ENCODE data around the gene RAB13. TPM values are rescaled to one million over a fixed set of nuclear protein-coding genes. Genes with fewer than 3 reads are reported as not detected.

Gene RAB13
- 67.0 and 141 TPM in 2 replicates for total RNA-seq

DNA sequence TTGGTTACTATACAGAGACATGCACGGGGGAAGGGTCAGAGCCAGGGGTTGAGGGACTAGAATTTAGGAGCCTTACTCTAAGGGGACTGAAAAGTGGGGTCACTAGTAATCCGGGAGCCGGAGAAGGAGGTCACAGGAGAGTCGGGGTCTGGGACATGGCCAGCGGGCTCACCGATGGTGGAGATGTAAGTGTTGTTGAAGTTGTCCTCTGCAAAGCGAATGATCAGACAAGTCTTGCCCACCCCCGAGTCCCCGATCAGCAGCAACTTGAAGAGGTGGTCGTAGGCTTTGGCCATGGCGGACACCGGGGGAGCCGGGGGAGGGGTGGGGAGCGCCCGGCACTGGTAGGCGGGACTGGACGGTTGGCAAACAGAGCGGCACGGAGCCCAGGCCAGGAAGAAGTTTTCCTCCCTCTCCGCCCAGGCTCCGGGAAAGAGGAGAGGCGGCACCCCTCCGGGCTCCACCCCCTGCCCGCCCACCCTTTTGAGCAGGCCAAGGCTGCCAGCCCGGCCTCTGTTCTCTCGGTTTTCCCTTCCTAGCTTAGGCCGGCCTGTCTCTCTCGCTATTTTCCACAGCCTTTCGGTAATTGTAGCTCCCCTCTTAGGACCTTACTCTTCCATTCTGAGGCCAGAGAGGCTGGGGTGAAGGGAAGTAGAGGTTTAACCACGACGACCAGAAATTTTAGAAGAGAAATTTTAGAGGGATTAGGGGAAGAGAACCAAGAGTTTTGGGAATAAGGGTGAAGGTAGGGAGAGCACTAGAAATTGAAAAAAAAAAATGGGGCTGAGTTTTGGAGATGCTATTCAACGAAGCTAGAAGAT, at the start of gene RAB13:
Gene RAB13, minus strand, starts transcription at position 399 of the 821 bp plus-strand sequence. Its CDS starts 103 bp downstream, at position 296.

GRCh38 chr1:153990468-153991150, 4.5 kb upstream of the RAB13 start, which contains the start of gene RPS27:
RPS27 (plus strand) TSS chr1:153990762; CDS start chr1:153990797, 35 bp downstream.

DNA sequence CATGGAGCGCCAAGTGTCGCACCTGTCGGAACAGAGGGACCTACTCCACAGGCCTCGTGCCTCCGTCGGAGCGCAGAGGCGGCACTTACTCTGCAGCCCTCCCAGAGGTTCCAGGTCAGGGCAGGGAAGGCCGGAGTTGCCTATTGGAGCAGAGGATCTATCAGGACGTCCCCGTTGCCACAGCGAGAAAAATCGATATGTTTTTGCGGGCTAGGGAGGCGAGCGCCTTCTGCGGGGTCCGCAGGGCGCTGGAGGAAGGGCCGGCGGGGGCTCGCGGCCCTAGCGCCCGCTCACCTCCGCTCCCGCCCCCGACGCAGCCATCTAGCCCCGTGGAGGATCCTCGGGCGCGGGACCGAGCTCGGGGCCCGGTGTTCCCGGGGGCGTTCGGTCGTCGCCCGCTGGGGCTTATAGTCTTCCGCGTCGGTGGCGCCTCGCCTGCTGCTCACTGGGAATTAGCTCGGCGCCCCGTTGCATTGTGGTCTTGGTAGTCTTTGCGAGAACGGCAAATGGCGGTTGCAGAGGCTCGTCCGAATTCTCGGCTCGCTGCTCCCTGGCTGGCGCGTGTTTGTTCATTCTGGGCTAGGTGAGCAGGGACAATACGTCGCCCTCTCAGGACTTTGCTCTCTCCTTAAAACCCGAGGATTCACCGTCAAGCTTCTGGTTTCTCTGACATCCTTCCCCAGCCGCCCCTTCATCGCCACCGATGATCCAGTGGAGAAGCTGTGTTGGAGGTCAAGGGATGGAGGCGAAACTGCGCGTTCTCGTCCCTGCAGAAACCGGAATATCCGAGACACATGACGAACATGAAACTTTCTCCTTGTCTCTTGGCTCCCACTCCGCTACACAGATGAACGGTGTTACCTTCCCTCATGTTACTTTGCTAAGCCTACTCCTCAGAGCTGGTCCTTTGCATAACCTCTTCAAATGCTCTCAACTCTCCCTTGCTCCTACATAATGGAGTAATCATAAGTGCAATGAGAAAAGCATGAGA, 8.6 kb downstream of the RAB13 start, which contains the start of gene JTB:
Gene JTB, minus strand, starts transcription at position 425 of the 991 bp plus-strand sequence. Its CDS starts 422 bp downstream, at position 3.

GRCh38 chr1:153967107-153967999, 18.8 kb downstream of the RAB13 start, which contains the start of gene CREB3L4:
CREB3L4 (plus strand) TSS chr1:153967902; CDS start chr1:153968526, 624 bp downstream.

GRCh38 chr1:153963030-153963849, 22.9 kb downstream of the RAB13 start, which contains the start of gene SLC39A1:
SLC39A1 (minus strand) TSS chr1:153963537; CDS start chr1:153962715, 822 bp downstream.

DNA sequence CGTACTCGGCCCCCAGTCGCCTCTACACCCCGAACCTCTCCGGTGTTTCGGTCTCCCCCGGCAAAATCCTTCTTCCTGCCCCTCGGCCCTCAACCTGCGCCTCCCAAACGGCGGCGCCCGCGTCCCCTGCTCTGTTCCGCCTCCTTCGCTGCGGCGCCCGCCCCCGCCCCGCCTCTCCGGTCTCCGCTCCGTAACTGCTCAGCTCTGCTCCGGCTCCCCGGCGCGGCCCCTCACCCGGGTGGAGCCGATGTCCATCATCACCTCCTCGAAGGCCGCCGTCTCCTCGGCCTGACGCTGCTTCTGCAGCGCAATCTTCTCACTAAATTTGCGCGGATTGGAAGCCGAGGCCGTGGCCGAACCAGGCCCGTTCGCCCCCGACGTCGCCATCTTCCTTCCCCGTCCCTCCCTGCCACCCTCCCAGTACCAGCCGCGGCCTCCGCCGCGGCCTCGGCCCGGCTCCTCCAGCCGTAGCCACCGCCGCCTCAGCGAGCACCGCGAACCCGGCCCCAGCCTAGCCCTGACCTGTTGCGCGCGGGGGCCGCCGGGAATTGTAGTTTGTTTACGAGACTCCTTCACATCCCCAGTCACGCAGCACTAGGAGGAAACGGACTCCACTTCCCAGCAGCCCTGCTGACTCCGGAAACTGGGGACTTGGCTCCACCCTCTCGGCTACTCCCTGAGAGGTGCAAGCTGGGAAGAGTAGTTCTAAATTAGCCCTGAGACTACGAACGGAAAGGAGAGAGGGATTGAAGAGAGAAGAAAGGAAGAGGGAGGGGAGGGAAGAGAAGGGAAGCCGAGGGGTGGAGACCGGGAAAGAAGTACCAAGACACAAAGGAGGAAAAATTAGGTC, 27.8 kb downstream of the RAB13 start, which contains the start of gene CRTC2:
Gene CRTC2, minus strand, starts transcription at position 502 of the 850 bp plus-strand sequence. Its CDS starts 115 bp downstream, at position 387.

DNA sequence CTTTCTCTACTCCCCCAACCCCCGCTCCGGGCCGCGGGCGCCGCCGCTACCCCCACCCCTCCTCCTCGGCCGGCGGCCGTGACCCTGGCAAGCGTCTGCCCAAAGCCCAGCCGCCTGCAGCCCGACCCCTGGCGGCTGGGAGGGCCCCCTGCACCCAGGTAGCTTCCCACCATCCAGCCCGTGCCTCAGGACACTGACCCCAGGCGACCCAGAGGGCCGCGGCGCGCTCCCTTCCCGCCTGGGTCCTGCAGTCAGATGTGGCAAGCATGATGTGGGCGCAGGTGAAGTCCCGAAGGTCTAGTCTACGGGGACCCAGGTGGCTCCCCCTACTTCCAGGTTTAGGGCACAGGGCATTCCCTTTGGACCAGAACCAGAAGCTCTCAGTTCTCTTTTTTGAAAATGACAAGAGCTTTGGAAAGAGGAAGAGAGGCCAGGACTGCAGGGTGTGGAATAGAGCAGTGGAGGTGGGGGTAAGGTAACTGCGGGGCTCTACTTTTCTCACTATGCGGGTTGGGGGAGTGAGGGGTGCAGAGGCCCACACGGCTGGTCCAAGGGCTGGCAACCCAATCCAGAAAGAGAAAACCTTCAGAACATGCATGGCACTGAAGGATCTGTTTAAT, 39.4 kb downstream of the RAB13 start, which contains the start of gene DENND4B:
Gene DENND4B, minus strand, starts transcription at position 97 of the 620 bp plus-strand sequence. CDS start 2,344 bp downstream, outside the sequence.

Other genes starting within 250 kb of the RAB13 start
- gene SLC27A3, start 210.9 kb downstream of the RAB13 start, total RNA-seq = 53.7 and 65.2 TPM in 2 replicates
- gene GATAD2B, start 63.4 kb downstream of the RAB13 start, total RNA-seq = 5.4 and 6.1 TPM in 2 replicates
- 15.4 and 19.1 TPM in 2 replicates for gene DENND4B, start 39.6 kb downstream of the RAB13 start, total RNA-seq
- 9.9 and 13.7 TPM in 2 replicates for gene CRTC2, start 27.7 kb downstream of the RAB13 start, total RNA-seq
- gene SLC39A1, start 22.8 kb downstream of the RAB13 start, total RNA-seq = 93.2 and 107 TPM in 2 replicates
- gene CREB3L4, start 18.4 kb downstream of the RAB13 start, total RNA-seq = 6.3 and 14.1 TPM in 2 replicates
- gene JTB, start 8.7 kb downstream of the RAB13 start, total RNA-seq = 288 and 332 TPM in 2 replicates
- gene RPS27, start 4.4 kb upstream of the RAB13 start, total RNA-seq = 4,128 and 5,291 TPM in 2 replicates
- under 0.01 TPM in 1 of 2 replicates, not detected in the other for gene NUP210L, start 168.7 kb upstream of the RAB13 start, total RNA-seq
- gene TPM3, start 205.8 kb upstream of the RAB13 start, total RNA-seq = 221 and 362 TPM in 2 replicates
- gene CFAP141, start 220.0 kb upstream of the RAB13 start, total RNA-seq = not detected in 2 replicates
- gene UBAP2L, start 234.6 kb upstream of the RAB13 start, total RNA-seq = 60.5 and 66.3 TPM in 2 replicates

All from pericardium fibroblast (primary cell).